B cell (primary cell): Measurements from ENCODE around the gene SPHKAP.

Source experiments
- CTCF ChIP-seq: fragments of 200-600 bp; IDR thresholded peaks from one replicate; pipeline ENCODE4 v1.8.0; 2022; ENCODE audit warnings: antibody characterized with exemption, mild to moderate bottlenecking
- EZH2 ChIP-seq: IDR thresholded peaks from 2 replicates; pipeline ENCODE4 v1.6.1; 2012; ENCODE audit warnings: borderline replicate concordance, low read depth, mild to moderate bottlenecking, moderate library complexity, low read length; ENCODE audit not compliant: insufficient read depth, poor library complexity, severe bottlenecking

GRCh38 chr2:228180181-228181097 lies 1.0 kb downstream of the SPHKAP start:
- TF ChIP-seq CTCF = no peak
- TF ChIP-seq EZH2 = no peak
